ENCODE measurements around the gene PDE11A.

PDE11A gene

GRCh38 chr2:177646791-177647190, 425.8 kb downstream of the PDE11A start:
- H3K27ac Mint-ChIP-seq: no peak overlapping the region
- H3K4me1 Mint-ChIP-seq: no peaks in the 10 kb centered on the region
- DNase-seq (no peak), ATAC-seq (no peak)
- no peaks in the 10 kb centered on the region for H3K9me3 Mint-ChIP-seq
- H3K4me3 Mint-ChIP-seq: no peak overlapping the region
- H3K27me3 Mint-ChIP-seq: peaks cover 12% of the 10 kb centered on the region

GRCh38 chr2:177646241-177646640, 426.3 kb downstream of the PDE11A start:
- Mint-ChIP-seq H3K4me1 (no peaks in the 10 kb centered on the region), H3K9me3 (no peaks in the 10 kb centered on the region), H3K4me3 (no peak overlapping the region), H3K27ac (no peak overlapping the region), H3K27me3 (peaks cover 8% of the 10 kb centered on the region)
- no peak for DNase-seq
- no peak for ATAC-seq

DNA sequence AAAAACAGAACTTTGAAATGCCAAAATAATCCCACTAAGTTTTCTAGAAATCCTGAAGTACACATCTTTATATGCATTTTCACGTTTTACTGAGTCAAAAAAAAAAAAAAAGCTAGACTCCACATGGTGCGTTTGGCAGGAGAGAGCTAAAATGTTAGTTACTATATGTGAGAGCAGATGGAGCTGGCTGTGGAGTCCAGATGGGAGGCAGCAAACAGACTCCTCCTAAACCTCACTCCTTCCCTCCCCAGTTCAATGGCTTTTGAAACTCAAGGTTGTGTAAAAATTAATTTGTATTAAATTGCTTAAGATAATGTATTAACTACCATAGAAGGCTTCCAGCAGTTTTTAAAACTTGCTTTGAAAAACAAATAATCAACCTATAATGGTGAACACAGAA, 431.2 kb downstream of the PDE11A start:
- no peak overlapping the region for H3K4me3 Mint-ChIP-seq
- DNase-seq (no peak), ATAC-seq (no peak)
- peaks cover 15% of the 10 kb centered on the region for H3K27me3 Mint-ChIP-seq
- no peaks in the 10 kb centered on the region for H3K4me1 Mint-ChIP-seq
- H3K27ac Mint-ChIP-seq: no peak overlapping the region
- H3K9me3 Mint-ChIP-seq: no peaks in the 10 kb centered on the region

DNA sequence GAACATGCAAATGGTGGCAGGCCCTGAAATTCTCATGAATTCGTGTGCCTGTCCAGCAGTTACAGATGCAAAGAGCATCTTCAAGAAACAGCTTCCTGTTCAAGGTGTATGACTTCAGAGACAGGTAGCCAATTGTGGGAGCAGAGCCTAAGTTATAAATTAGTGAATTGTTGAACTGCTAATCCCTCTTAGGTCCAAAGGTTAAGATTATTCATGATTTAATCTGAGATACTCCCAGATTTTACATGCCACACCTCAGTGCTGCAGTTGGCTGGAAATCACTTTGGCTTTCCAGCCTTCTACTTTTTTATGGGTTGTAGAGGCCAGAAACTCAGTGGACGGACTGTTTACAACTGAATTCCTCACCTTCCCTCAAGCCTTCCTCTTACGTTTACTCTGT, 432.2 kb downstream of the PDE11A start:
- no peak for ATAC-seq
- Mint-ChIP-seq H3K9me3 (no peaks in the 10 kb centered on the region), H3K4me3 (no peak overlapping the region), H3K27ac (no peak overlapping the region), H3K27me3 (peaks cover 15% of the 10 kb centered on the region), H3K4me1 (no peaks in the 10 kb centered on the region)
- no peak for DNase-seq

- DNase-seq: no peak
- Mint-ChIP-seq H3K27ac (no peak overlapping the region), H3K27me3 (peaks cover 15% of the 10 kb centered on the region), H3K4me3 (no peak overlapping the region), H3K4me1 (no peaks in the 10 kb centered on the region), H3K9me3 (no peaks in the 10 kb centered on the region)
- ATAC-seq: no peak
These were observed 433.2 kb downstream of the PDE11A start for GRCh38 chr2:177639262-177639914.

GRCh38 chr2:177638507-177638906, 434.1 kb downstream of the PDE11A start:
- H3K4me3 Mint-ChIP-seq: no peak overlapping the region
- peaks cover 15% of the 10 kb centered on the region for H3K27me3 Mint-ChIP-seq
- H3K9me3 Mint-ChIP-seq: no peaks in the 10 kb centered on the region
- H3K4me1 Mint-ChIP-seq: no peaks in the 10 kb centered on the region
- H3K27ac Mint-ChIP-seq: no peak overlapping the region
- DNase-seq: no peak
- ATAC-seq: no peak

- Mint-ChIP-seq H3K27ac (no peak overlapping the region), H3K27me3 (peaks cover 15% of the 10 kb centered on the region), H3K4me1 (no peaks in the 10 kb centered on the region), H3K4me3 (no peak overlapping the region), H3K9me3 (no peaks in the 10 kb centered on the region)
- DNase-seq (no peak), ATAC-seq (no peak)
These were observed 435.9 kb downstream of the PDE11A start for GRCh38 chr2:177636672-177637071.

DNA sequence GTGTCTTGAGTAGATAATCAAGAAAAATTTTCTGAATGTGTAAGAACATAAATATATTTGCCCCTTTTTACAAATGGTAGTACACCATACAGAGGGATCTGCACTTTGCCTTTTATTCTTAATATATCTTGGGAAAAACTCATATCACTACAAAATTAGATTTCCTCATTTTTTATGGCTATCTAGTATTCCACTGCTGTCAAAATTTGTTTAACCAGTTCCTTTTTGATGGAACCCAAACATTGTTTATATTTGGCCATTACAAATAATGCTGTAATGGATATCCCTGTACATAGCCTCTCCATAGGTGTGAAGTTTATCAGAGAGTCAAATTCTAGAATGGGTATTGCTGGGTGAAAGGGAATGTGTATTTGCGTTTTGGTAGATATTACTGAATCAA, 436.9 kb downstream of the PDE11A start:
- ATAC-seq: no peak
- DNase-seq: no peak
- Mint-ChIP-seq H3K4me3 (no peak overlapping the region), H3K27ac (no peak overlapping the region), H3K9me3 (no peaks in the 10 kb centered on the region), H3K27me3 (peaks cover 9% of the 10 kb centered on the region), H3K4me1 (no peaks in the 10 kb centered on the region)

GRCh38 chr2:177633910-177634294, 438.7 kb downstream of the PDE11A start:
- peak overlapping the region; percentile 67 to 73 for H3K4me3 Mint-ChIP-seq
- ATAC-seq (no peak), DNase-seq (no peak)
- H3K27me3 Mint-ChIP-seq: peaks cover 4% of the 10 kb centered on the region
- H3K27ac Mint-ChIP-seq: no peak overlapping the region
- H3K4me1 Mint-ChIP-seq: no peaks in the 10 kb centered on the region
- no peaks in the 10 kb centered on the region for H3K9me3 Mint-ChIP-seq

DNA sequence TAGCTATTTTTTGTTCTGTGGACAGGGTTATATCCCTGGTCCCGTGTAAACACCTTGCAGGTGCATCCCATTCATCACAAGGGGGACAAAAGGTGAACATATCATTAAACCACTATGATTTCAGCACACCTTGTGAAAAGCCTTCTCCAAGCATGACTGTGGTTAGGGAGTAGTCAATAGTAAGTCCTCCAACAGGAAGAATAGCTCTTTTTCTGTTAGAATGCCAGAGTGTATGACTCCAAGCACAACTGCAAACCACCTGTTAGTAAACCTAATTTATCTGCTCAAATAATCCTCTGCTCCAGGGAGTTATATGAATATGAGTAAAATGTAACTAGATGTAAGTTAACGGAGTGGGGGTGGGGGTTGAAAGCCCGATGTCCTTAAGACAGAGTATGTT, 439.5 kb downstream of the PDE11A start:
- Mint-ChIP-seq H3K27me3 (no peaks in the 10 kb centered on the region), H3K27ac (no peak overlapping the region), H3K4me3 (no peak overlapping the region), H3K4me1 (no peaks in the 10 kb centered on the region), H3K9me3 (no peaks in the 10 kb centered on the region)
- DNase-seq (no peak), ATAC-seq (no peak)

GRCh38 chr2:177631680-177632079, 440.9 kb downstream of the PDE11A start:
- Mint-ChIP-seq H3K9me3 (no peaks in the 10 kb centered on the region), H3K27me3 (peaks cover 9% of the 10 kb centered on the region)
- no peak for ATAC-seq

DNA sequence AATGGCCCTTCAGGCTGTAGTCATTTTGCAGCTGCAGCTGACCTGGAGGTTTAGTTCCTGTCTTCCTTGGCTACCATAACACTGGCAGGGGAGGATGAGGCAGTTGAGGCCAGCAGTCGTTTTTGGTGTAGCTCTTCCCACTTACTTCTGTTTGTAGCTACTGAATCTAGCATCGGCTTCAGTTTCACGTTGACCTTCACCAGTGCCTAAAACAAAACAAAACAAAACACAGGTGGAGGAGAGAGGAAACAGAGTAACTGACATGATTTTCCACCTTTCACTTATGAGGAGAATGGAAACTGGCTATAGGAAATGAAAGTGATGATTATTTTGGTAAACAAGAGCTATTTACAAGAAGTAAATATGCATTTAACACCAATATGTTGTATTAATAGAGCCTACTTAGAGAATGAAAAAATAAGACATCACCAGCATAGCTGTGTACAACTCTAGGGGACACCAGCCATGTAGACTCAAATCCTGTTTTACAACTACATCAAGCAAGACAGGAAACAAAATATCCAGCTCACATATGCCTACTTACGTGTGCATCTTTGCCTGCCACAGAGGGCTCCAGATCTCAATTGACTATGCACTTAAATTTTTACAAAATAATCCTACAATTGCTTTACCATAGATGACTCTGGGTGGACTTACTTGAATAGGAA, 443.1 kb downstream of the PDE11A start:
- no peaks in the 10 kb centered on the region for H3K4me1 Mint-ChIP-seq
- H3K27me3 Mint-ChIP-seq: peaks cover 14% of the 10 kb centered on the region
- H3K9me3 Mint-ChIP-seq: no peaks in the 10 kb centered on the region
- no peak overlapping the region for H3K27ac Mint-ChIP-seq
- ATAC-seq (no peak), DNase-seq (no peak)
- no peak overlapping the region for H3K4me3 Mint-ChIP-seq

More at GRCh38 chr2:177631680-177632079, 440.9 kb downstream of the PDE11A start:
- H3K4me1 Mint-ChIP-seq: no peaks in the 10 kb centered on the region
- DNase-seq: no peak
- H3K27ac Mint-ChIP-seq: no peak overlapping the region
- no peak overlapping the region for H3K4me3 Mint-ChIP-seq

- Mint-ChIP-seq H3K4me3 (no peak overlapping the region), H3K4me1 (no peaks in the 10 kb centered on the region), H3K27me3 (peaks cover 14% of the 10 kb centered on the region), H3K9me3 (no peaks in the 10 kb centered on the region), H3K27ac (peak overlapping the region in 1 of 2 donors; percentile 60)
- ATAC-seq (no peak), DNase-seq (no peak)
These were observed 443.7 kb downstream of the PDE11A start for GRCh38 chr2:177628831-177629230.

GRCh38 chr2:177625744-177626650, 446.6 kb downstream of the PDE11A start:
- Mint-ChIP-seq H3K4me1 (no peaks in the 10 kb centered on the region), H3K27me3 (peaks cover 14% of the 10 kb centered on the region), H3K9me3 (no peaks in the 10 kb centered on the region), H3K4me3 (peak overlapping the region in 1 of 2 donors; percentile 5), H3K27ac (no peak overlapping the region)
- DNase-seq: peak in 1 of 2 donors; percentile 13
- ATAC-seq: no peak

- Mint-ChIP-seq H3K27me3 (peaks cover 13% of the 10 kb centered on the region), H3K27ac (no peak overlapping the region), H3K4me1 (peaks cover 12% of the 10 kb centered on the region), H3K9me3 (no peaks in the 10 kb centered on the region), H3K4me3 (no peak overlapping the region)
- ATAC-seq (no peak), DNase-seq (no peak)
These were observed 450.1 kb downstream of the PDE11A start for GRCh38 chr2:177622521-177622920.

DNA sequence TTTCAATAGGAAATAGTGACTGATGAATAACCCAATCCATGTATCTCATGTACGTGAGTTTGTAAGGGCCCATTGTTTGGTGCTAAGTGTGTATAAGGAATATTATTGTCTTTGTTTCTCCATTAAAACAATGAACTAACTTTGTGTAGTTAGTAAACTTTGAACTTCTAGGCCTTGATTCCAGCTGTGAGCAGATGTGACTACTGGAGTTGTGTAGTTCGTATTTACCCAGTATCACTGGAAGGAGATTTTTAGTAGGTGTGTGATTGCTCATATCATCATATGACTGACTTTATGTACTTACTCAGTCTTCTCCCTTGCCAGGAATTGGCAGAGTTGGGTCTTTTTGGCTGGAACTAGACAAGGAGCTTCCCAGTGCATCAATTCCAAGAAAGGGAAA, 452.6 kb downstream of the PDE11A start:
- Mint-ChIP-seq H3K27me3 (no peaks in the 10 kb centered on the region), H3K4me1 (peaks cover 12% of the 10 kb centered on the region), H3K27ac (no peak overlapping the region), H3K4me3 (no peak overlapping the region), H3K9me3 (peaks cover 0 to 8% of the 10 kb centered on the region in 2 donors)
- DNase-seq: no peak
- no peak for ATAC-seq

All from stimulated activated naive CD8-positive, alpha-beta T cell treated with anti-CD3 and anti-CD28 coated beads, Interleukin-15, amount 100 ng/mL, for 72 hours (primary cell).